22Rv1 (cell line): ENCODE results near the gene CCNB2.

Experiments
- CTCF ChIP-seq: fragments of 450-650 bp; IDR thresholded peaks from 2 replicates; pipeline ENCODE4 v1.5.1; 2017; ENCODE audit warnings: mild to moderate bottlenecking
- ZFX ChIP-seq: fragments of 450-650 bp; IDR thresholded peaks from 2 replicates; pipeline ENCODE4 v1.6.1; 2017; ENCODE audit warnings: antibody characterized with exemption, borderline replicate concordance

GRCh38 chr15:59137566-59137965 lies 32.6 kb downstream of the CCNB2 start:
- TF ChIP-seq CTCF (no peak), ZFX (no peak)
